WTC11 (cell line): ENCODE results near the gene PGBD1.
"Not testable (repeated sequence)": the region's sequence is repeated elsewhere in the genome, so short reads cannot be mapped to it uniquely, and the experiment has no call there.

ENCODE experiments used
- ATF2 ChIP-seq: sonication (generic); formaldehyde crosslinking; IDR thresholded peaks from 2 replicates; pipeline ENCODE4 v1.8.1; 2022; ENCODE audit warnings: low read depth, missing genetic modification reagents, borderline replicate concordance
- CTCF ChIP-seq: fragments of 200-600 bp; IDR thresholded peaks from 2 replicates; pipeline ENCODE4 v1.8.0; 2022; ENCODE audit warnings: antibody characterized with exemption
- FOXJ3 ChIP-seq: sonication (generic); formaldehyde crosslinking; IDR thresholded peaks from 2 replicates; pipeline ENCODE4 v1.9.0; 2021; ENCODE audit warnings: missing genetic modification reagents, mild to moderate bottlenecking, borderline replicate concordance
- HMGXB4 ChIP-seq: sonication (generic); formaldehyde crosslinking; IDR thresholded peaks from 2 replicates; pipeline ENCODE4 v1.8.1; 2023; ENCODE audit warnings: mild to moderate bottlenecking, moderate library complexity, missing genetic modification reagents
- MAX ChIP-seq: sonication (generic); formaldehyde crosslinking; IDR thresholded peaks from 2 replicates; pipeline ENCODE4 v1.8.0; 2022; ENCODE audit warnings: mild to moderate bottlenecking, missing genetic modification reagents
- SP1 ChIP-seq: sonication (generic); formaldehyde crosslinking; conservative IDR thresholded peaks from 2 replicates; pipeline ENCODE4 v1.8.1; 2022; ENCODE audit warnings: missing genetic modification reagents

- TF ChIP-seq ATF2; HMGXB4; MAX (CRISPR knock-in tag); FOXJ3; CTCF; SP1 (CRISPR knock-in tag): not testable (repeated sequence)
Measured at GRCh38 chr6:28306363-28306762, 25.0 kb downstream of the PGBD1 start.
